WERI-Rb-1 (cell line): ENCODE data around the gene TPD52L2.

Experiments
- DNase-seq: peaks from one replicate; pipeline ENCODE4 v3.0.0-alpha.2; 2020
- H3K27ac ChIP-seq: fragments of 250-450 bp; sonication (Bioruptor Pico); 2 replicates; pipeline ENCODE4 v1.5.1; 2020; ENCODE audit warnings: mild to moderate bottlenecking, moderate library complexity
- H3K27me3 ChIP-seq: fragments of 250-450 bp; sonication (Bioruptor Pico); 2 replicates; pipeline ENCODE4 v1.5.1; 2021; ENCODE audit warnings: mild to moderate bottlenecking, low read depth, moderate library complexity; ENCODE audit not compliant: insufficient read depth, severe bottlenecking
- H3K36me3 ChIP-seq: fragments of 250-450 bp; sonication (Bioruptor Pico); 2 replicates; pipeline ENCODE4 v1.5.1; 2020; ENCODE audit warnings: mild to moderate bottlenecking, moderate library complexity
- H3K4me3 ChIP-seq: 2 replicates; pipeline ENCODE4 v1.5.1; 2011; ENCODE audit warnings: low read depth, mild to moderate bottlenecking, control low read depth, low read length
- H3K9me3 ChIP-seq: fragments of 250-450 bp; sonication (Bioruptor Pico); 2 replicates; pipeline ENCODE4 v1.5.1; 2021; ENCODE audit warnings: mild to moderate bottlenecking, moderate library complexity; ENCODE audit not compliant: severe bottlenecking
- CTCF ChIP-seq: IDR thresholded peaks from 2 replicates; pipeline ENCODE4 v1.5.1; 2011; ENCODE audit warnings: low read depth, mild to moderate bottlenecking, control low read depth, inconsistent platforms, low read length

Gene TPD52L2

GRCh38 chr20:63864978-63865640 lies at the start of gene TPD52L2:
TSS of gene TPD52L2 (plus strand) at chr20:63865270. CDS start at chr20:63865366, 96 bp downstream.
- Histone ChIP-seq H3K4me3 (peak within 1 kb of the TSS; percentile 82), H3K27me3 (no peaks in the 10 kb centered on the region), H3K9me3 (no peaks in the 10 kb centered on the region), H3K36me3 (no peaks in the 10 kb centered on the region), H3K27ac (peak within 1 kb of the TSS; percentile 93)
- peak; percentile 96 for DNase-seq
- TF ChIP-seq CTCF = no peak

GRCh38 chr20:63815615-63816253 lies 49.3 kb upstream of the TPD52L2 start:
- no peak overlapping the region for H3K4me3 ChIP-seq

GRCh38 chr20:63819224-63819921 lies 45.7 kb upstream of the TPD52L2 start:
- no peak overlapping the region for H3K4me3 ChIP-seq

More at GRCh38 chr20:63815615-63816253, 49.3 kb upstream of the TPD52L2 start:
- no peak for TF ChIP-seq CTCF
- no peak overlapping the region for H3K27ac ChIP-seq
- no peaks in the 10 kb centered on the region for H3K9me3 ChIP-seq
- H3K27me3 ChIP-seq = no peaks in the 10 kb centered on the region
- DNase-seq = no peak
- no peaks in the 10 kb centered on the region for H3K36me3 ChIP-seq

DNA sequence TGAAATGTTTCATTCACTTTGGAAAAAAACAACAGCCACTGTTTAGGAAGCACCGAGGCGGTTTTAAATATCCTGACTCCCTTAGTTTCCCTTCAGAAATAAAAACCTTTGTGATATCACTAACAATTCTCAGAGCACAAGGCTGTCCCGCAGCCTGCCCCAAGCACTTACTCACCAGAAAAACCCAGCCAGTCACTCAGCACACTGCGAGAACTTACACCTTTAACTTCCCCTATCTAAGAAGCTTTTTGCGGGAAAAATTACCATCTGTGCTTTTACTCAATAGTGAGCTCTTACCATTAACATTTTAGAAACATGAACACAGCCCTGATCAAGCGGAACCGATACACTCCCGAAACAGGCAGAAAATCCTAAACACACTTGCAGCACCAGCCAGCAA lies 43.3 kb upstream of the TPD52L2 start:
- TF ChIP-seq CTCF = no peak
- Histone ChIP-seq H3K36me3 (no peaks in the 10 kb centered on the region), H3K4me3 (no peak overlapping the region), H3K9me3 (no peaks in the 10 kb centered on the region), H3K27ac (no peak overlapping the region), H3K27me3 (no peaks in the 10 kb centered on the region)
- DNase-seq = no peak

More at GRCh38 chr20:63819224-63819921, 45.7 kb upstream of the TPD52L2 start:
- no peaks in the 10 kb centered on the region for H3K9me3 ChIP-seq
- no peak for DNase-seq
- no peak overlapping the region for H3K27ac ChIP-seq
- no peak for TF ChIP-seq CTCF
- H3K27me3 ChIP-seq = no peaks in the 10 kb centered on the region
- H3K36me3 ChIP-seq = no peaks in the 10 kb centered on the region

- TF ChIP-seq CTCF = no peak
- H3K27ac ChIP-seq = no peak overlapping the region
- H3K27me3 ChIP-seq = no peaks in the 10 kb centered on the region
- DNase-seq = no peak
- H3K36me3 ChIP-seq = no peaks in the 10 kb centered on the region
- no peak overlapping the region for H3K4me3 ChIP-seq
- H3K9me3 ChIP-seq = no peaks in the 10 kb centered on the region
Measured at GRCh38 chr20:63822276-63822696, 42.8 kb upstream of the TPD52L2 start.
